ENCODE measurements around the gene GRK5.

- TF ChIP-seq CTCF (IDR thresholded peaks at IDR 0.05), result no peak
- no peak for TF ChIP-seq REST (IDR thresholded peaks at IDR 0.05; ENCODE audit: insufficient read depth in 1 of 2, low read depth in 2 of 2, low read length in 1 of 2)
- no peak for TF ChIP-seq POLR2AphosphoS5 (IDR thresholded peaks at IDR 0.05; ENCODE audit: low read depth, low read length)
- no peak for TF ChIP-seq TCF7L2 (IDR thresholded peaks at IDR 0.05; ENCODE audit: low read depth, low read length)
- no peak for TF ChIP-seq SIN3A (IDR thresholded peaks at IDR 0.05; ENCODE audit: borderline replicate concordance, insufficient read depth, low read depth, low read length)
Observed at GRCh38 chr10:119340893-119341458, 133.6 kb downstream of the GRK5 start.

All from Panc1 (cell line).